ENCODE data around the gene DNAI7. TPM values are rescaled to one million over a fixed set of nuclear protein-coding genes. Genes with fewer than 3 reads are reported as not detected.

Gene DNAI7
- total RNA-seq, 1 donor from 2014 or later: 3.3 TPM

DNA sequence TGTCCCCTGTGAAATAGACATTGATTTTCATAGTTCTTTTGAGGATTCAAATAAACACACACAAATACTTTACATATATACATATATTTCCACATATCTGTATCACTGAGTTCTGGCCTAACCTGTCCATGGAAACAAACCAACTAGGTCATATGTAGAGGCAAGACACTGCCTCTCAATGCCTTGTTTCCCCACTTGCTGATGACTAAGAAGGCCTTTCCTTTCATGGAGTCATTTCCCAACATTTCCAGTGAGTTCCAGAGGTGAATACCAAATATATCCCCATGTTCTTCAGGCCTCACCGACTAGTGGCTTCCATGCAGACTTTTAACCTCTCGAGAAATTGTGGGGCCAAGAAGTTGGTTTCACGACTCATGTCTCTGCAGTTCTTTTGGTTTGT, 120.8 kb downstream of the DNAI7 start:
- Mint-ChIP-seq H3K27ac (no peak overlapping the region), H3K4me3 (ENCODE audit: low read depth) (no peak overlapping the region), H3K27me3 (no peaks in the 10 kb centered on the region), H3K9me3 (ENCODE audit: low read depth) (peaks cover 2% of the 10 kb centered on the region), H3K36me3 (ENCODE audit: insufficient read depth) (no peaks in the 10 kb centered on the region), H3K4me1 (ENCODE audit: low read depth) (peaks cover 6% of the 10 kb centered on the region)
- TF ChIP-seq, protein P1, sequence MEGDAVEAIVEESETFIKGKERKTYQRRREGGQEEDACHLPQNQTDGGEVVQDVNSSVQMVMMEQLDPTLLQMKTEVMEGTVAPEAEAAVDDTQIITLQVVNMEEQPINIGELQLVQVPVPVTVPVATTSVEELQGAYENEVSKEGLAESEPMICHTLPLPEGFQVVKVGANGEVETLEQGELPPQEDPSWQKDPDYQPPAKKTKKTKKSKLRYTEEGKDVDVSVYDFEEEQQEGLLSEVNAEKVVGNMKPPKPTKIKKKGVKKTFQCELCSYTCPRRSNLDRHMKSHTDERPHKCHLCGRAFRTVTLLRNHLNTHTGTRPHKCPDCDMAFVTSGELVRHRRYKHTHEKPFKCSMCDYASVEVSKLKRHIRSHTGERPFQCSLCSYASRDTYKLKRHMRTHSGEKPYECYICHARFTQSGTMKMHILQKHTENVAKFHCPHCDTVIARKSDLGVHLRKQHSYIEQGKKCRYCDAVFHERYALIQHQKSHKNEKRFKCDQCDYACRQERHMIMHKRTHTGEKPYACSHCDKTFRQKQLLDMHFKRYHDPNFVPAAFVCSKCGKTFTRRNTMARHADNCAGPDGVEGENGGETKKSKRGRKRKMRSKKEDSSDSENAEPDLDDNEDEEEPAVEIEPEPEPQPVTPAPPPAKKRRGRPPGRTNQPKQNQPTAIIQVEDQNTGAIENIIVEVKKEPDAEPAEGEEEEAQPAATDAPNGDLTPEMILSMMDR (IDR thresholded peaks at IDR 0.05; ENCODE audit: unreplicated experiment): no peak
- DNase-seq (ENCODE audit: low spot score, unreplicated experiment): no peak

DNA sequence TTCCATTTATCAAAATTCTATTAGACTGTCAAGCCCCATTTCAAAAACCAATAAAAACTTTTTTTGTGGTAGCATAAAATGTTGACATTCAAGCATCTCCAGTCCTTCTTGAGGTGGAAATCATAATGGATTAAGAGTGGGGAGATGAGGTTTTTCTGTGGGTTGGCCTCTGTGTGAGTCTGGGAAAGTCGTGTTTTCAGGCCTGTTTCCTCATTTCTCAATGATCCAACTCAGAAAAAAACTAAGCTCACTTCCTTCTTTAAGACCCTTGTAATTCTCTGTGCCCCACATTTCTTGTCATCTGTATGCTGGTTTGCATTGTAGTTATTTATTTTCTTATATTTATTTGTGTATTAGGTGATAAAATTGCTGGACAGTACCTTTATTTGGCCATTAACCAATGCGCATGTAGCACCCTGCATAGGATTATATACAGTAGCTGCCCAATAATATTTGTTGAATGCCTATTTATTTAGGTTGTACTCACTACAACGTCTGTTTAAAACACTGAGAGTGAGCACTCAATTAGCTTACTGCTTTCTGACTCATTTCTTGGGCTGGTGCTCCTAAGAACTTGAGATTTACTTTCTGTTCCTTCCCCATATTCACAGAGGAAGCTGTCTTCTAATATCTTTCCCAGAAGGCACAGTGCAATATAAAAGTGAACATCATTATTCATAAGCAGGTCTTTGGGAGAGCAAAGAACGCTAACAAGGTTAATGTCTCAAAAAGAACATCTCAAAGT, 121.9 kb downstream of the DNAI7 start:
- no peak overlapping the region for H3K4me3 Mint-ChIP-seq (ENCODE audit: low read depth)
- peaks cover 6% of the 10 kb centered on the region for H3K4me1 Mint-ChIP-seq (ENCODE audit: low read depth)
- no peak overlapping the region for H3K27ac Mint-ChIP-seq
- no peak for DNase-seq (ENCODE audit: low spot score, unreplicated experiment)
- TF ChIP-seq, protein P1 (IDR thresholded peaks at IDR 0.05; ENCODE audit: unreplicated experiment): no peak
- H3K36me3 Mint-ChIP-seq (ENCODE audit: insufficient read depth): no peaks in the 10 kb centered on the region
- no peaks in the 10 kb centered on the region for H3K27me3 Mint-ChIP-seq
- peaks cover 2% of the 10 kb centered on the region for H3K9me3 Mint-ChIP-seq (ENCODE audit: low read depth)

DNA sequence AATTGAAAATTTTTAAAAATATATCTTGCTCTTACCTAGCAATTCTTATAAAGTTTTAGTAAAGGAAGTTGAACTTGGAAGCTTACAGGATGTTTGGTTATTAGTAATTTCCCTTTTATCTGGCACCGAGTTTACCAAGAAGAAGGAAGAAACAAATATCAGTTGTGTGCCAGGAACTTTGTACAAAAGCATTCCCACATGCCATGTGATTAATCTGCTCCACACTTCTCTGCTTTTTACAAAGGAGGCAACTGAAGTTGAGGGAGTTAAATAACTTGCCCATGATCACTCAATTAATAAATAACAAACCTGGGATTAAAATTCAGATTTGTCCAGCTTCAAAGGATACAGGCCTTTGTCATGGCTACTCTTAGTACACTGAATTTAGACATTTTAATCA, 123.6 kb downstream of the DNAI7 start:
- H3K27ac Mint-ChIP-seq: no peak overlapping the region
- no peak for DNase-seq (ENCODE audit: low spot score, unreplicated experiment)
- H3K4me3 Mint-ChIP-seq (ENCODE audit: low read depth): no peak overlapping the region
- TF ChIP-seq, protein P1 (IDR thresholded peaks at IDR 0.05; ENCODE audit: unreplicated experiment): no peak
- no peaks in the 10 kb centered on the region for H3K36me3 Mint-ChIP-seq (ENCODE audit: insufficient read depth)
- H3K4me1 Mint-ChIP-seq (ENCODE audit: low read depth): peaks cover 10% of the 10 kb centered on the region
- peaks cover 2% of the 10 kb centered on the region for H3K9me3 Mint-ChIP-seq (ENCODE audit: low read depth)
- no peaks in the 10 kb centered on the region for H3K27me3 Mint-ChIP-seq

DNA sequence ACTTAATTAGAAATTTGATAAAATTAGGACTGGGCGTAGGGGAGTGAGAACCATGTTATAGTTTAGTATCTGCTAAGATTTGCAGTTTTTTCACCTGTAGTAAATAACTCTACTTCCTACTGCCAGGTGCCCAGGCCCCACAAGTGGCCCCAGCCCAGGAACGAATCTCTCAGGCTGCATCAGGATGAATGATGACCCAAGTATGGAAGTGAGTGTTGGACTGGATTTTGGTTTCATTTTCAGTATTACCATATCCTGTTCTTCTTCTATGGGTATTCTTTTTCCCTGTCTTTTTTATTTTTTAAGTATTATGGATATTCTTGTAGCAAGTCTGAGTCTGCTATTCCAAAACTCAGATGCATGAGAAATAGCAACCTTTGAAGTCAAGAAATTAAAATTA, 125.7 kb downstream of the DNAI7 start:
- TF ChIP-seq, protein P1 (IDR thresholded peaks at IDR 0.05; ENCODE audit: unreplicated experiment): no peak
- Mint-ChIP-seq H3K27me3 (no peaks in the 10 kb centered on the region), H3K27ac (no peak overlapping the region), H3K4me3 (ENCODE audit: low read depth) (no peak overlapping the region), H3K4me1 (ENCODE audit: low read depth) (peaks cover 10% of the 10 kb centered on the region), H3K9me3 (ENCODE audit: low read depth) (no peaks in the 10 kb centered on the region), H3K36me3 (ENCODE audit: insufficient read depth) (no peaks in the 10 kb centered on the region)
- no peak for DNase-seq (ENCODE audit: low spot score, unreplicated experiment)

DNA sequence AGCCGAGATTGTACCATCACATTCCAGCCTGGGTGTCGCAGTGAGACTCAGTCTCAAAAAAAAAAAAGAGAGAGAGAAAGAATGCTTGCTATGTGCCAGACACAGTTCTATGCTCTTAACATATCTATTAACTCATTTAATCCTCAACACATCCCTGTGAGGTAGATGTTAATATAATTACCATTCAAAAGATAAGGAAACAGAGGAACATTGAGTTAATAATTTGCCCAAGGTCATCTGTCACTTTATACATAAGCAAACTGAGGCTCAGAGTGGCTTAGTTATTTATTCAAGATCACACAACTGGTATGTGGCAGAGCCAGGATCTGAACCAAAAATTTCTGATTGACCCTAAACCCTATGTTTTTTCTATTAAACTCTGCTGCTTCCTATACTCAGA, 129.9 kb downstream of the DNAI7 start:
- no peak for DNase-seq (ENCODE audit: low spot score, unreplicated experiment)
- no peaks in the 10 kb centered on the region for H3K27me3 Mint-ChIP-seq
- H3K36me3 Mint-ChIP-seq (ENCODE audit: insufficient read depth): no peaks in the 10 kb centered on the region
- TF ChIP-seq, protein P1 (IDR thresholded peaks at IDR 0.05; ENCODE audit: unreplicated experiment): no peak
- H3K4me3 Mint-ChIP-seq (ENCODE audit: low read depth): no peak overlapping the region
- no peak overlapping the region for H3K27ac Mint-ChIP-seq
- H3K9me3 Mint-ChIP-seq (ENCODE audit: low read depth): no peaks in the 10 kb centered on the region
- peaks cover 11% of the 10 kb centered on the region for H3K4me1 Mint-ChIP-seq (ENCODE audit: low read depth)

All from progenitor cell of endocrine pancreas (in vitro differentiated cells).